Amniotic stem cell (primary cell): ENCODE measurements around the gene RNPEP.
"Not testable (repeated sequence)": the region's sequence is repeated elsewhere in the genome, so short reads cannot be mapped to it uniquely, and the experiment has no call there.

ENCODE experiments used
- DNase-seq: peaks from one replicate; lab custom pipeline; 2025; lab: John Stamatoyannopoulos, UW

Gene RNPEP

DNA sequence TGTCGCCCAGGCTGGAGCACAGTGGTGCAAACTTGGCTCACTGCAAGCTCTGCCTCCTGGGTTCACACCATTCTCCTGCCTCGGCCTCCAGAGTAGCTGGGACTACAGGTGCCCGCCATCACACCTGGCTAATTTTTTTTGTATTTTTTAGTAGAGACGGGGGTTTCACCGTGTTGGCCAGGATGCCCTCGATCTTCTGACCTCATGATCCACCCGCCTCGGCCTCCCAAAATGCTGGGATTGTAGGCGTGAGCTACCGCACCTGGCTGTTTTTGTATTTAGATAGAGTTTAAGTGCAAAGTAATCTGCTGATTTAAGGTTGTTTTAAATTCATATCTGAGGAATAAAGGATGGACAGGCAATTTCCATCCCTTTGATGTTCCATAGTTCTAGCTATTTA, 20.1 kb upstream of the RNPEP start:
- DNase-seq: not testable (repeated sequence)

DNA sequence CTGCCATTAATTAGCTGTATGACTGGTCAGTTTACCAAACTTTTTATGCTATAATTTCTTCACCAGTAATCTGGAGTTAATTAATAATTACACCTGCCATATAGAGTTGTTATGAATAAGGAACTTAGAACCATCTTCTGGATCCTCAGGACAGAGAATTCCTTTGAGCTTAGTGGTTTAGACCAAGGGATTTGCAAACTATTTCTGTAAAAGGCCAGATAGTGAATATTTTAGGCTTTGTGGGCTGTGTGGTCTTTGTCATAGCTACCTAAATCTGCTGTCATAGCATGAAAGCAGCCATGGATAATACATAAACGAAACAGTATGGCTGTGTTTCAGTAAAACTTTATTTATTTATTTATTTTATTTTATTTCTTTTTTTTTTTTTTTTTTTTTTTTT, 18.2 kb upstream of the RNPEP start:
- peak; percentile 71 for DNase-seq

DNA sequence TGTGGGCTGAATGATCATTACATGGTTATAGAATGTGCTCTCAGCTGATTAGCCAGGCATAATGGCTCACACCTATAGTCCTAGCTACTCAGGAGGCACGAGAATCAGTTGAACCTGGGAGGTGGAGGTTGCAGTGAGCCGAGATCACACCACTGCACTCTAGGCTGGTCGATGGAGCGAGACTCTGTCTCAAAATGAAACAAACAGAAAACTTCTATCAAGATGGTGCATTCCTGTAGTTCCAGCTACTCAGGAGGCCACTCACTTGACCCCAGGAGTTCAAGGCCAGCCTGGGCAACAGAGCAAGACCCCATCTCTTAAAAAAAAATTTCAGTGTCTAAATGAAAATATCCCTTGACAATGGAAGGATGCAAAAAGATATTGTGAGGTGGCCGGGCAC, 16.3 kb upstream of the RNPEP start:
- no peak for DNase-seq

DNA sequence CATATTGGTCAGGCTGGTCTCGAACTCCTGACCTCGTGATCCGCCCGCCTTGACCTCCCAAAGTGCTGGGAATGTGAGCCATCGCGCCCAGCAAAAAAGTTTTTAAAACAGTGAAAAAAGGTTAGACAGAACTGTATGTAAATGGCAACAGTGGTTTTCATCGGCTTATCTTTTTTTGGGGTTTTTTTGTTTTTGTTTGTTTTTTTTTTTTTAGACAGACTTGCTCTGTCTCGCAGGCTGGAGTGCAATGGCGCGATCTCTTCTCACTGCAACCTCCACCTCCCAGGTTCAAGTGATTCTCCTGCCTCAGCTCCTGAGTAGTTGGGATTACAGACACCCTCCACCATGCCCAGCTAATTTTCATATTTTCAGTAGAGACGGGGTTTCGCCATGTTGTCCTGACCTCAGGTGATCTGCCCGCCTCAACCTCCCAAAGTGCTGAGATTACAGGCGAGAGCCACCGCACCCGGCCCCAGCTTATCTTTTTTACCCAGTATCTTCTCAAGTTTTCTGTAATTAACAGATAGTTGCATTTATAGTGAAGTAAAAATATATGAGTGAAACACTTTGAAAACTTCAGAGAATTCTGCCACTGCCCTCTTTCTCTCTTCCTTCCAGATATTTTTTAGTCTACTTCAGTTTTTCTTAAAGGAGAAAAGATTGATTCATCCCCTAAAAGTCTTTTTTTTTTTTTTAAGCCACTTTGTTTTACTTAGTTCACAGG, 14.1 kb upstream of the RNPEP start:
- no peak for DNase-seq

DNA sequence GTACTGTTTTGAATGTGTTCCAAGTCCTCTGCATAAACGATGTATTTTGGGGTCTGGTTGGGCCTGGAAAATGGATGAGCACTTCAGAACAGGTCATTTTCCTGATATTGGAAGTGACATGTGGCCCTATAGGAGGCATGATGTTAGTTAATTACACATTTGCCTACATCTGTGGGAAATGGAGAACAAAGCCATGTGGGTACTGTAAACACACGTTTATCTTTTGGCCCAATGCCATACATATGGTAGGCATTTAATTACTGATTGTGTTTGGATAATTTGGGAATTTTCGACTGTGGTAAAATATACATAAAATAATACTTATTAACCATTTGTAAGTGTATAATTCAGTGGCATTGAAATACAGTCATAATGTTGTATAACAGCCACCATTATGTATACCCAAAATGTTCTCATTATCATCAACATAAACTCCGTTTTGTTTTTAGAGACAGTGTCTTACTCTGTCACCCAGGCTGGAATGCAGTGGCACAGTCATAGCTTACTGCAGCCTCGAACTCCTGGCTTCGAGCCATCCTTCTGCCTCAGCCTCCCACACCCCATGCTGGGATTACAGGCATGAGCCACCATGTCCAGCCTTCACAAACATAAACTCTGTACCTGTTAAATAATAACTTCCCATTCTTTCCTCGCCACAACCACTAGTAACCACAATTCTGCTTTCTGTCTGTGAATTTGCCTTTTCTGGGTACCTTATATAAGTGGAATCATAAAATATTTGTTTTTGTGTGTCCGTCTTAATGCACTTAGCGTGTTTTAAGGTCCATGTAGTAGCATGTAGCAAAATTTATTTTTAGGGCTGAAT, 11.9 kb upstream of the RNPEP start:
- no peak for DNase-seq

DNA sequence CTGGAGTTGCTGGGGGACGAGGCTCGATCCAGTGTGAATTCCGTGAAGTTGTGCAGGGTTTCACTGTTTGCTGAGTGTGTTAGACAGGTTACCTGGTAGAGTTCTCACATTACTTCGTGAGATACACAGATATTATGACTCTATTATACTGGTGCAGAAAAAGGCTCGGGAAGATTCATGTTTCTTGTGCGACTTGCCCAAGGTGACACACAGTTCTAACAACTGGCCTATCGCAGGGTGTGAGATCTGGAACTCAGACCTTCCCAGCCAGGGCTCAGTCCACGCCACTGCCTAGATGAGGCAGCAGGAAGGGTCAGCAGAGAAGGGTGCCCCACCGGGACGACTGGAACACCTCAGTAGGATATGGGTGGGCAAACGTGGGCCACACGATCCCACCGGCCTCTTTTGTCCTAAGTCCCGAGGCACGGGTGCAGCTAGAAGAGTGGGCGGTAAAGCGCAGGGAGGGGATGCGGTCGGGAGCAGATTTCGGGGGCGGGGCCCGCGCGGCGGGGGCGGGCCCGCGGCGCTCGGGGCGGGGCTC, 296 bp upstream of the RNPEP start:
- no peak for DNase-seq

DNA sequence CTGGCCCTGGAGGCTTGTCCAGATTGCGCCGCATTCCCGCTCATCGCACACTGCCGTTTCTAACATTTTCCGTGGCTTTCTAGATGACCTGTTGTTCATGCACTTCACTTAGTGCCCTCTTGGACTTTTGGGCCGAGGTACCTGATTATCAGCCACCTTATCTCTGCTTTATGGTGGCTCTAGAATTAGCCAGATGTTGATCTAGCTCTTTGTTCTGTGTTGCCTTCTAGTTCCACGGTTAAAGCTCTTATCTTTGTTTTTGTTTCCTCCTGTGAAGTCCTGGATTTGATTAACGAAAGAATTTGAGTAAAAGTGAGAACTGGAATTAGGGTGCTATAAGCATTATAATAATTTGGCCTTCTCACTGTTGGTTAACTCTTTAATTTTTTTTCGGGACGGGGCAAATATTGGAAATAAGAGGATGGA, 945 bp downstream of the RNPEP start:
- no peak for DNase-seq

DNA sequence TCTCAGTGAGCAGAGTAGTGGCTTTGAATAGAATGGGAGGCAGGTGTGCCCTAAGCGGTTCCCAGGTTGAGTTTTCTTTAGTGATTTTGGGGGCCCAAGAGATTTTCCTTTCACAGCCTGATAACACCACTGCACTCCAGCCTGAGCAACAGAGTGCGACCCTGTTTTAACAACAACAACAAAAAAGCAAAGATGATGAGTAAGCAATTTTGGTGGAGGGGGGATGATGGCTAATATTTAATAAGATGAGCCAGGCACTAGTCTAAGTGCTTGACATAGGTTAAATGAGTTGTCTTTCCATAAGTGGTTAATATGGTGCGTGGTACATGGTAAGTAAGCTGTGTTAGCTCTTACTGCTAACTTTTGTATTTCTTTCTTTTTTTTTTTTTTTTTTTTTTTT, 2.0 kb downstream of the RNPEP start:
- no peak for DNase-seq

DNA sequence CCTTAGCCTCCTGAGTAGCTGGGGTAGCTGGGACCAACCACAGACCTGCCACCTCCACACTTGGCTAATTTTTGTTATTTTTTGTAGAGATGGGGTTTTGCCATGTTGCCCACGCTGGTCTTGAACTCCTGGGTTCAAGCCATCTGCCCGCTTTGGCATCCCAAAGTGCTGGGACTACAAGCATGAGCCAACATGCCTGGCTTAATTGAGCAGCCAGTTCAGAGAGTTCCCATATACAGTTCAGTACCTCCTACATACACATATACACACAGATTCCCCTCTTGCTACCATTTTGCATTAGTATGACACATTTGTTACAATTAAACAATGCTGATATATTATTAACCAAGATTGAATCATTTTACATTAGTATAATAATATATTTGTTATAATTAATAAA, 2.9 kb downstream of the RNPEP start:
- DNase-seq: no peak

DNA sequence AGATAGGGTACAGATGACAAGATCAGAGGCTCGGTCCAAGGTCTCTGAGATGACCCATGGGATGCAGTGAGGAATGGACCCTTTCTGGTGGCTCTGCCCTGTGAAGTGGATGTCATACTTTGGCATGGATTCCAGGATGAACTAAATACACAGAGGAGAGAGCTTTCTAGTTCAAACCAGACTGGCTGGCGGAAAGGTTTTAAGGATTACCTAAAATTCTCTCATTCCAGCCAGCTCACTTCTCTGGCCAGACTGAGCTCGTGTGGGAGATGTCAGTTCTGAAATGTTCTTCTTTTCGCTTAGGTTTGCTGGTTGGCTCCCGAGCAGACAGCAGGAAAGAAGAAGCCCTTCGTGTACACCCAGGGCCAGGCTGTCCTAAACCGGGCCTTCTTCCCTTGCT, 6.2 kb downstream of the RNPEP start:
- no peak for DNase-seq

DNA sequence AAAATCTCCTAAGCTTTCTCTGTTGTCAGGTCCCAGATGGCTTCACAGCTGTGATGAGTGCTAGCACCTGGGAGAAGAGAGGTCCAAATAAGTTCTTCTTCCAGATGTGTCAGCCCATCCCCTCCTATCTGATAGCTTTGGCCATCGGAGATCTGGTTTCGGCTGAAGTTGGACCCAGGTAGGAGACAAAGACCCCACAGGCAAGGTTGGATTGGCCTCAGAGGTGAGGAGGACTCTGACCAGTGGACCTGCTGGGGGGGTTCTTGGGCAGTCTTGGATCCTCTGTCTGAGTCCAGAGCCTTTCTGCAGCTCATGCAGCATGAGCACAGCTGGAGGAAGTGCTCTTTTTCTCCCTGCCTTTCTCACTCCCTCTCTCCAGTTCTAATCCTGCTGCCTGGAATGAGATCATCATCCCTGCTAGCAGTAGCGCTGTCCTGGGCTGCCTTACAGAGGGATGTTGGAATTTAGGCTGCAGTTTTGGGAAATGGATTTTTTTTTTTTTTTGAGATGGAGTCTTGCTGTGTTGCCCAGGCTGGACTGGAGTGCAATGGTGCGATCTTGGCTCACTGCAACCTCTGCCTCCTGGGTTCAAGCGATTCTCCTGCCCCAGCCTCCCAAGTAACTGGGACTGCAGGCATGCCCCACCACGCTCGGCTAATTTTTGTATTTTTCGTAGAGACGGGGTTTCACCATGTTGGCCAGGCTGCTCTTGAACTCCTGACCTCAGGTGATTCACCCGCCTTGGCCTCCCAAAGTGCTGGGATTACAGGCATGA, 7.1 kb downstream of the RNPEP start:
- no peak for DNase-seq

DNA sequence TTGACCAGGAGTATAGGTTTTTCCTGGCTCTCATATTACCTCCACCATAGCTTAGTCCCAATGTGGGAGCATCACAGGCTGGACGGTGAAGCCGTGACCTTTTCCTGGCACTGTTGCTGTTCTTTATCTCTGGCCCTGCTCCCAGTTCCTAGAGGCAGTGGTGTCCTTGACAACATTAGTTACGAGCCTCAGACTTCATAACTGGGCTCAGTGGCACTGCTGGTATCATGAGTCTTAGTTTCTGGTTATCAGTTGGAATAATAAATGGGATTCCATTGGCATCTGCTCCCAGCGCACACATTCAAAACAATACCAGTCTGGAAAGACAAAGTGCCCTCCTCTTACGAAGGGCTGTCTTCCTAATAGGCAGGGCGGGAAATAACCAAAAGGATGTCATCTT, 8.0 kb downstream of the RNPEP start:
- no peak for DNase-seq

DNA sequence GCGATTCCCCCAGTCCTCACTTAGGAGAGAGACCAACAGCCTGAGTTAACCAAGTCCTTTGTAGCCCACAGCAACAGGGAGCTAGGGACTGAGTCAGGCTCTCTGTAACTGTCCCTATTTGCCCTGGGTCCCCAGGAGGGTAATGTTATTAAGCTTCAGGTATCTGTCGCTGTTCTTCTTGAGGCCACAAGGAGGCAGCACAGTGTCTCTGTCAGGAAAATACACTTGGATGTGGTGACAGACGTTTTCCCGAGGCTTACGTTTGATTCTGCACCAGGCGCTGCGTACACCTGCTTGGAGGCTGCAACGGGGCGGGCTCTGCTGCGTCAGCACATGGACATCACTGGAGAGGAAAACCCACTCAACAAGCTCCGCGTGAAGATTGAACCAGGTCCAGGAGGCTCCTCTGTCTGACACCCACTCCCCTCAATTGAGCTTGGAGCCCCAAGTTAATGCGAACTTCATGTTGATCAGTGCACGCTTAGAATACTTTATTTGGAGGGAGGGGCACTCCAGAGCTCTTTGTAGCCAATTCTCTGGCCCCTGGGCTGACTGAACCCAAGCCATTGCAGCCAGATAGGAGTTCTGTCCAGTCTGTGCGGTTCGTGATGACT, 17.3 kb downstream of the RNPEP start:
- no peak for DNase-seq

DNA sequence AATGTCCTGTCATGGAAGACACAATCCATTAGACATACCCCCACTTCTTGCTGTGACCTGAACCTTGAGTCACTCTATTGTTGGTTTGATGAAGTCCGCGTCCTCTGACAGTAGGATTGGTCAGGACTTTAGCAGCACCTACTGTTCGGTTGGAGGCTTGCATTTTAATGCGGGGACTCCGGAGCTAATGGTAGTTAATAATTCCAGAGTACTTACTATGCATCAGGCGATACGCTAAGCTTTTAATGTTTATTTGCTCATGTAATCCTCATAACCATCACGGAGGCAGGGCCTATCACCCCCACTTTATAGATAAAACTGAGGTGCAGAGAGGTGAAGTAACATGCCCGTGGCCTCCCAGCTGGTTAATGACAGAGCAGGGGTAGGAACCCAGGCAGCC, 20.1 kb downstream of the RNPEP start:
- no peak for DNase-seq

DNA sequence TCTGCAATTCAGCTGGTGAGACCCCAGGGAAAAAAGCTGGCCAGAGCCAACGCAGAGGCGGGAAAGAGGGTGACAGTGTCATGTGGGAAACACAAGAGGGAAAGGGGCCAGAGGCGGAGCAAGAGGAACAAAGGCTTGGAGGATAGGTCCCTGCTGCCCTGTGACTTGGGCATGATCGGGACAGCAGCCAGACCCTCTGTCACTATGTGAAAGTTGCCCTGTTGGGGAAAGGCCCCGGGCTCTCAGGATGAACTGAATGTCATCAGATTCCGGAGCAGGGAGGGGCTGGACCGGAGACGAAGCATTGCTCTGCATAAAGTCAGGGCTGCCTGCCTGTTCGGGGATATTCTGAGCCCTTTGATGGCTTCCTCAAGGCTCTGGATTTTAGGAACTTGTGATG, 22.3 kb downstream of the RNPEP start:
- DNase-seq: no peak

DNA sequence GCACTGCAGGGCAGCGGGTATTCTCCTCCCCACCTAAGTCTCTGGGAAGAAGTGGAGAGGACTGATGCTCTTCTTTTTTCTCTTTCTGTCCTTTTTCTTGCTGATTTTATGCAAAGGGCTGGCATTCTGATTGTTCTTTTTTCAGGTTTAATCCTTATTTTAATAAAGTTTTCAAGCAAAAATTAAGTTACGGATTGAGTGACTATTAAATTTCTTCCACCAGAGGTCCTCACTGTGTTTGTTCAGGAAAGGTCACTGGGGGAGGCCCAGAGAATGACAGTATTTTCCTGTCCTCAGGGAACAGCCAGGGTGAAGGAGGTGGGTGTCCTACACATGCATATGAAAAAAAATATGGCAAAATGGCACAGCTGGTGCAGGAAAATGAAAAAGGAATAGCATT, 23.5 kb downstream of the RNPEP start:
- no peak for DNase-seq

DNA sequence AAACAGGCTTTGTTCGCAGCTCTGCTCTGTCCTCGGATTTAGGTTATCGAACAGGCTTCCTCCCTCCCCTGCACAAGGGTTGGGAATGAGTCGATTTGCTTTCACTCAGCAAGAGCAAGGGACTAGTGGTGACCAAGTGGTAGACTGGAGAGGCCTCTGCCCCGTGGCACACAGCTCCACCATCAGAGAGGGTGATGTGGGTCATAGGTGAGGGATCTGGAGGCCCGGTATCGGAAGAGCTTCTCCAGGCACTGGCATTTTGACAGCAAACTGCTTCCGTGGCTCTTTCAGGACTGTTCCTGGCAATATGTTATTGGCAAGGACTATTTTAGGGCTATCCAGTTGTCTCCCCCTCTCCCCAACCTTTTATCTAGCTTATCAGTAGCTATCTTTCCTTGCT, 24.9 kb downstream of the RNPEP start:
- DNase-seq: no peak

DNA sequence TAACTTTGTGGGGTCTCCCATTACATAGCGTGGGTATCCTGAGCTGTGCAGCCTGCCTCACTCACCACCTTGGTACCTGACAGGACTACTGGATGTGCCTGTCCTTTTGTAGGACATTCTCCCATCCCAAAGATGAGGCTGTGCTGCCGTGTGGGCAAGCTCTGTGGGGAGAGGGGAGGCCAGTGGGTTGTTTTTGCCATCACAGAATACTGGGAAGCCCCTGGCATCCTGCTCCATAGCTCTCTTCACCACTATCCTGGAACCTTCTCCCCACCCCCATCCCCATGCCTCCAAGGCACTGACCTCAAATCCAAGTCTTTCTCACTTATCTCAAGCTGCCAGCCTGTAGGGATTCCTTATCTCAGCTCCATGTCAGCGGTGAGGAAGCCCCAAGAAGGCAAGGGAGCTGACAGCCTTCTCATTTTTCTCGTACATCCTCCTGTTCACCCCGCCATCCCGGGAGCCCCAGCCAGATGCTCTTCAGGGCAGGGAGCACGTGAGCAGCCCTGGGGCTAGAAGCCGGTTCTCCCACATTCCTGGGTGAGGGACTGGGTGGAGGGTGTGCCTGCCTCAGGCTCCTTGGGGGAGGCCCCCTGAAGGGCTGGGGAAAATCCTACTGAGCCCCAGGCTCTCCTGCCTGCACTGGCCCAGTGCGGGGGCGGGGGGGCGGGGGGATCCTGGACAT, 25.5 kb downstream of the RNPEP start:
- DNase-seq: no peak

DNA sequence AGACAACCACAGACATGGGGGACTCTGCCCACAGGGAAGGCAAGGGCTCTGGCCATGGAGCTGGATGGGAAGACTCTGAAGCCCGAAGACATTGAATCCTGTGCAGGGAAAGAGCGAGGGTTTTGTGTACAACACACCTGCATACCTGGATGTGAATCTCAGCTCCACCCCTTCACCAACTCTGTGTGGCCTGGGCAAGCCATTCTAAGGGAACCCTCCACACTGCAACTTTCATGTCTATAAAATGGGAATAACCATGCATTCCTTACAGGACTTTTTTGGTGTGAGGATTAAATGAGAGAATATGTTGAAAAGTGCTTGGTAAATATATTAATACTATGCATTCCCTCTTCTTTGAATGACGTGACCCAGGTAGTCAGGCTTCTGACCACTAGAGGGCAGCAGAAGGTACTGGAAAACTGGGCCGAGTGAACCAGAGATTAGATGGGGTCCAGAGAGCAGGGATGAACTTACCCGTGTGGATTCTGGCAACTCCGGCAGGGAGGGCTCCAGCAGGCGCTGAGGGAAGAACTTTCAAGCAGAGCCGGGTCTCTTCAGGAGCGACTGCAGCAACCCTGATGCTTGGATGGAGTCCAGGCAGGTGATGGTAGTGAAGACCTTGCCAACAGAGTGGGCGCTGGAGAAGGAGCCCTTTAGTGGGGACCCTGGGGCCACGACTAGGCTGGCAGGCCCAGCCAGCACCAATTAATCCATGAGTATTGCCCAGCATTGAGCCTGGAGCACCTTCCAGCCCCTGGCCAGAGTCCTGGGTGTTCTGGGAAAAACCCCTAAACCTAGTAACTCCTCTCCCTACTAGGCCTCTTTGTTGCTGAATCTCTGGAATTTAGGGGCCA, 27.1 kb downstream of the RNPEP start:
- DNase-seq: peak; percentile 49

DNA sequence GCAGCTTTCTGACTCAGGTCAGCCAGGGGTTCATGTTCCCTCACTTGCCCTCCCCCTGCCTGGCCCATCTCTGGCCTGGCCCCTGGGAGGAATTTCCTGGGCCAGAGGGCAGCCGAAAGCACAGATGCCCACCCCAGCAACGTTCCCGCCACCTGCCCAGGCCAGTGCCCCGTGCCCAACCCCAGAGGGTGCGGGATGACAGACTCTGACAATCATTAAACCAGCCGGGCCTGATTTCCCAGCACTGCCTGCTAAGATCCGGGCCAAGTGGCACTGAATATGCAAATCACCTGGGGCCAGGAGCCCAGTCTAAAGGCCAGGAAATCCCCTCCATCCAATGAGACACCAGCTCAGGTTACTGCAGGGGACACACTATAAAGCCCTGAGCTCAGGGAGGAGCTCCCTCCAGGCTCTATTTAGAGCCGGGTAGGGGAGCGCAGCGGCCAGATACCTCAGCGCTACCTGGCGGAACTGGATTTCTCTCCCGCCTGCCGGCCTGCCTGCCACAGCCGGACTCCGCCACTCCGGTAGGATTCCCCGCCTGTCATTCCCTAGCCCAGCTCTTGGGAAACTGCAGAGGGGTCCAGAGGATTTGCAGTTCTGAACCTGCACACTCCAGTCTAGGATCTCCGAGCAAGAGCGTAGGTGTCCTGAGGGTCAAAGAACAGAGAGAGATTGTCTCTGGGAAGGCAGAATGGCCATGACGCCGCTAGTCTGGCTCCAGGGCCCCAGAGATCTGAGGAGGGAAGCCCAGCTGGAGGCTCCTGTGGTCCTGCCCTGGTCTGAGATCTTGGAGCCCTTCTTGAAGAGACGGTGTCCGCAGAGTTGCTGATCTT, 27.9 kb downstream of the RNPEP start, which contains the start of gene ELF3:
ELF3 (plus strand) TSS at position 408 of the 836 bp plus-strand sequence. CDS start 550 bp downstream, outside the sequence.
- DNase-seq: no peak
